NCI-H146 treated with DMSO at 0.1 percent for 48 hours (cell line): ENCODE data around the gene NIT2.
"Not testable (repeated sequence)": the region's sequence is repeated elsewhere in the genome, so short reads cannot be mapped to it uniquely, and the experiment has no call there.

Experiments used
- DNase-seq: peaks from one replicate; lab custom pipeline; 2025; ENCODE audit not compliant: unreplicated experiment; lab: John Stamatoyannopoulos, UW

The NIT2 gene

DNA sequence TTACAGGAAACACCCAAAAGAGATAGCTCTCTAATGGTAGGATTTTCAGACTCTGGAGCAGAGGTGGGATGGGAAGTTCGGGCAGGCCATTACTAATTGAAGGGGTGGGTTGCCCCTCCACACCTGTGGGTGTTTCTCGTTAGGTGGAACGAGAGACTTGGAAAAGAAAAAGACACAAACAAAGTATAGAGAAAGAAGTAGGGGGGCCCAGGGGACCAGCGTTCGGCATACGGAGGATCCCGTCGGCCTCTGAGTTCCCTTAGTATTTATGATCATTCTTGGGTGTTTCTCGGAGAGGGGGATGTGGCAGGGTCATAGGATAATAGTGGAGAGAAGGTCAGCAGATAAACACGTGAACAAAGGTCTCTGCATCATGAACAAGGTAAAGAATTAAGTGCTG is 1.7 kb downstream of the NIT2 start:
- not testable (repeated sequence) for DNase-seq

DNA sequence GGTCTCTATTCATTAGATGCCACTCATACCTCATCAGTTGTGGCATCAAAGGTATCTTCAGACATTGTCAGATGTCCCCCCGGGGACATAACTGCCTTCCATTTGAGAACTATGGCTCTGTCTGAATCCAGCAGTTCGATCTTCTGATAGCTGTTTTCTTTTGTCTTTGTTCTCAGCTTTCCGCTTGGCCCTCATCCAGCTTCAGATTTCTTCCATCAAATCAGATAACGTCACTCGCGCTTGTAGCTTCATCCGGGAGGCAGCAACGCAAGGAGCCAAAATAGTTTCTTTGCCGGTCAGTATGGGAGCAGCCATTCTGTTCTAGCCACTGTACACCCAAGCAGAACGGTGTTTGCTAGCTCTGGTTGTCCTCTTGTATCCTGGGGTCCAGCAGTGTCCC is 4.4 kb downstream of the NIT2 start:
- DNase-seq = no peak

DNA sequence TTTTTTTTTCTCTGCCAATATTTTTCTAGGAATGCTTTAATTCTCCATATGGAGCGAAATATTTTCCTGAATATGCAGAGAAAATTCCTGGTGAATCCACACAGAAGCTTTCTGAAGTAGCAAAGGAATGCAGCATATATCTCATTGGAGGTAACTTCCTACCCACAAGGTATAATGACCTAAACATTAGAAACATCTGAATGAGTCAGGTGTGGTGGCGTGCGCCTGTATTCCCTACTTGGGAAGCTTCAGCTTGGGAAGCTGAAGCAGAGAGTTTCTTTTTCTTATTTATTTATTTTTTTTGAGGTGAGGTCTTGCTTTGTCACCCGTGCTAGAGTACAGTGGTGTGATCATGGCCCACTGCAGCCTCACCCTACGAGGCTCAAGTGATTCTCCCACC is 5.2 kb downstream of the NIT2 start:
- DNase-seq = no peak

DNA sequence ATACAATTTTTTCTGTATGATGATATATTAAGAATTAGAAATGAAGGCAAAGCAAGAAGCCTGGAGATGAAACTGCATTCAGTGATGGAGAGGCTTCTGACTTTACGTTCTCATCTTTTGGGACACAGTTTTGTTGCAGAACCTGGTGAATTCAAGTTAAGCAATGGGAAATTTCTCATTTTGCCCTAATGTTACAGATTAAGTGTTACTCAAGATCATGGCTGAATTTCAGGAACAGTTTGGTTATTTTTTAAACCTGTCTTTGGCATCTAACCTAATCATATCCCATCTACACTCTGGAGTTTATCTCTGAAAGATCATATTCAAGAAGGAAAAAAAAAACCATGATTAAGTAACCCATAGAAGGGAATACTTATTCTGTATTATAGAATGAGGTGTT is 6.0 kb downstream of the NIT2 start:
- DNase-seq = no peak

DNA sequence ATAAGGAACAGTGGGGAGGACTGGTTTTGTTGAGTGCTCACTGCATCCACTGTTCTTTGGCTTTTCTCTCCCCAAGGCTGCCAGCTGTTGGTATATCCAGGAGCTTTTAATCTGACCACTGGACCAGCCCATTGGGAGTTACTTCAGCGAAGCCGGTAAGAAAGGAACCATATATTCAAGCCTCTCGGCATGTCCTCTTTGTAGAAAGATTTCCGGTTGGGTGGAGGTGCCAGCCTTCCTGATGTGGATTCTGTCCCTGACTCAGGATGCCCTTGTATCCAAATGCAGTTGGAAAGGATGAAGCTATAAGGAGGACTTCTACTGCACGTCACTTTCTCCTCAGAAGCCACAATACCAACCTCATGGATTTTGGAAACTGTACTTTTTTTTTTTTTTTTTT is 14.2 kb downstream of the NIT2 start:
- no peak for DNase-seq

DNA sequence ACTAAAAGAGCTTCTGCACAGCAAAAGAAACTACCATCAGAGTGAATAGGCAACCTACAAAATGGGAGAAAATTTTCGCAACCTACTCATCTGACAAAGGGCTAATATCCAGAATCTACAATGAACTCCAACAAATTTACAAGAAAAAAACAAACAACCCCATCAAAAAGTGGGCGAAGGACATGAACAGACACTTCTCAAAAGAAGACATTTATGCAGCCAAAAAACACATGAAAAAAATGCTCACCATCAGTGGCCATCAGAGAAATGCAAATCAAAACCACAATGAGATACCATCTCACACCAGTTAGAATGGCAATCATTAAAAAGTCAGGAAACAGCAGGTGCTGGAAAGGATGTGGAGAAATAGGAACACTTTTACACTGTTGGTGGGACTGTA is 17.2 kb downstream of the NIT2 start:
- not testable (repeated sequence) for DNase-seq

DNA sequence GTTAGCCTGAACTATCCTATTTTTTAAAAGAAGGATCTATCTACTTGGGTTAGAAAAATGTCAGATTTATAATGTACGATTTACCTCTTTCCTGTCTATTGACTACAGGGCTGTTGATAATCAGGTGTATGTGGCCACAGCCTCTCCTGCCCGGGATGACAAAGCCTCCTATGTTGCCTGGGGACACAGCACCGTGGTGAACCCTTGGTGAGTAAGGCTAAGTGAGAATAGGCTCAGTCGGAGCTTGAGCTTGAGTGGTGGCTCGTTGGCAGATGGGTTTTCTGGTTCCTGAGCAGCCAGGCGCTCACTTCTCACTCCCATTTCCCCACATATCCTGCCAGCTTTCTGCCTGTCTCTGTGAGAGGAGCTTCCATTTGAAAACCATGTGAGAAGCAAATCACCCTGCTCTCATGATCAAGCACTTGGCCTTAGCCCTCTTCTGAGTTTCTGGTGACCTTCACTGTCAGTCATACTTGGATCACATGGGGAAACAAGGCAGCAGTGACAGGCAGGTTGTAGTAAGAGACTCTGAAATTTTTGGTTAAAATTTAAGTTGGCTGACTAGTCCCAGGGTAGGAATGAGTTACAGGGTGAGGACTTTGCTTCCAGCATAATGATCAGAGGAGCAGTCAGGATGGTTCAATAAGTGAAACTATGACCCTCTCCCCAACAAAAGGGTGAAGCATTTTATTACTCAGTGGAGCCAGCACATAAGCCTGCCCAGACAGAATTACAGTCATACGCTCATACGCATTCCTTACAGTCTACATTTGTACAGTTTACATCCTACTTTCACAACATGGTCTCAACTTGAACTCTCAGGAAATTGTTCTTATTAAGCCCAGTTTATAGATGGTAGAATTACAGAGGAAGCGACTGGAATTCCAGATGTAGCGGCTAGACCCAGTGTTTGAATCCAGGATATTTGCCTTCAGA is 18.0 kb downstream of the NIT2 start:
- no peak for DNase-seq

DNA sequence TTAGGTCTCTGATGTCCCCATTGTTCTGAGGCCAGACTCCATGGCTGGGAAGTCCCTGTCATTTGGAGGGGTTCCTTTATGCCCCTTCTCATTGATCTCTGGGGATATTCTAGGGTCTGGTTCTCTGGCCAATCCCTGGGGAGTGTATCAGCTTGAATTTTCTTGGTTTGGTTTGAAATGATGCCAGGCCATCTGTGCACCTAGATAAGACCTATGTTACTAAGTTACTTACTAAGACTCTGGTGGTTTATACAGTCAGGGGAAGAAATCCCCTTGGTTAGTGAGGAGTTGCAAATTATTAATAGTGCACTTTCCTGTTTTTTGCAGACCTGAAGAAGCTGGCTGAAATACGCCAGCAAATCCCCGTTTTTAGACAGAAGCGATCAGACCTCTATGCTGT is 20.3 kb downstream of the NIT2 start:
- DNase-seq = no peak

DNA sequence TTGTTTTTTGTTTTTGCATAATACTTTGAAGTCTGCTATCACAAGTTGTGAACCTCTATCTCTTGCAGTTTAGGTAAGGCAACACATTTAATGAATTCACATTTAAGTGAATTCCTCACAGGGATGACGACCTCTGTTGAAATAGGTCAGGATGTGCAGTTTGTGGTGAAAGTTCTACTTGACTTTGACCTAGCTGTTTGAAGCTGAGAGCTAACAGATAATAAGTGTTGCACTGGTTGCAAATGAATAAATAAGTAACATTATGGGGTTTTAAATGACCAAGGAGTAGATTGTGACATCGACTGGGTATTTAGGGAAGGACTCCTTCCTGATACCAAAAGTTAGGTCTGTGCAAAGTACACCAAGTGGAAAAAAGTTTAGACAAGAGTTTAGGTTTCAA is 23.9 kb downstream of the NIT2 start:
- no peak for DNase-seq

DNA sequence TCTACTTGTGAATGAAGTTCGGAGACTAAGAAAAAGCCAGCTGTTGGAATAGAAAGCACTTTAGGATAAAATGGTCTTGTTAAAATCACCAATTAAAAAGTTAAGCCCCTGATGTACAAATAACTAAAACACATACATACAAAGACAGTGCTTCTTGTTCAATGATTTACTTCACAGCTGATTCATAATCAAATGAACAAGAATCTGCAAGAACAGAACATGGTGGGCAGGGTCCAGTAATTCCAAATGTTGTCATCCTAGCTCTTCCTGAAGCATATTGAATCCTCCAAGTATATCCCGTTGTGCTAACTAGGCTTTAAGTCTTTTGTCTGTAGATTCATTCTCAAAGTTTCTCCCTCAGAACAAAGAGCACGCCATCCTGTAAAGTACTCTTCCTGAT is 24.5 kb downstream of the NIT2 start:
- DNase-seq = no peak

DNA sequence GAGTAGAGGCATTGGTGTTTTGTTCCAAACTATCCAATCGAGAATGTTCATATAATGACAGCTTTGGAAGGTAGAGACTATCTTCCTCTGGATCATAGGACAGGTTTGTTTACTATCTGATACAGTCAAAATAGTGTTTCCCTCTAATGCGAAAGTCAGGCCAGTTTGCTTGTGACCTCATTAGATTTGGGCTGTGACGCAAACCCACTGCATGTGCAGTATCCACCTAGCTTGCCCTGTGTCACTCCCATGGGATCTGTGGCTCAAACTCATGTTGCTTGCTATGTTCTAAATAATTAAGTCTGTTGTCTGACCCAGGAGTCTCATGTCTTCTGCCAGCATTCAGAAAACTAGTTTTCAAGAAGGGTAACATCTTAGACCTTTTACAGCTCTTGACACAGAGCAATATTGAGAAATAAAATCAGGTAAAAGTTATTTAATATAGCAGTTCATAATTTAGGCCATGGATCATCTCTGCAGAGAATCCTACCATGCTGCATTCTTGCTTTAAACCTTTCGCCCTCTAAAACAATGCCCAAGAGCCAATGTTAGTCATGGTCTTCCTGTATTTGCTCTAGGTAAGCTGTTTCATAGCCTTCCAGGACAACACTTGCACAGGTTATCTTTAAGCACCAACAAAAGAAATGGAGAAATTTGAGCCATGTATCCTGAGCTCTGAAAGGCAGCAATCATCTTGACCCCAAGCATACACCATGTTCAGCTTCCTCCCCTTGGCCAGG is 26.4 kb downstream of the NIT2 start:
- DNase-seq = no peak

DNA sequence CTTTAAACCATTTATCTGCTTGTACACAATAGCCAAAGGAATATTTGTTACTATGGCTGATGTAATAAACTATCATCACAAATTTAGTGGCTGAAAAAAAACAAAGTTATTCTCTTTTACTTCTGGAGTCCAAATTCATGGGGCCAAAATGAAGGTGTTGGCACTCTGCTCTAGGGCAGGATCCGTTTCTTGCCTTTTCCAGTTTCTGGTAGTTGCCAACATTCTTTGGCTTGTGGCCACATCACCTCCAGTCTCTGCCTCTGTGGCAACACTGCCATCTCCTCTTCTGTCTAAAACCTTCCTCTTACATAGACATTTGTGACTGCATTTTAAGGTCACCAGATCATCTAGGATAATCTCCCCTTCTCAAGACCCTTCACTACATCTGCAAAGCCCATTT is 27.3 kb downstream of the NIT2 start:
- DNase-seq = no peak

DNA sequence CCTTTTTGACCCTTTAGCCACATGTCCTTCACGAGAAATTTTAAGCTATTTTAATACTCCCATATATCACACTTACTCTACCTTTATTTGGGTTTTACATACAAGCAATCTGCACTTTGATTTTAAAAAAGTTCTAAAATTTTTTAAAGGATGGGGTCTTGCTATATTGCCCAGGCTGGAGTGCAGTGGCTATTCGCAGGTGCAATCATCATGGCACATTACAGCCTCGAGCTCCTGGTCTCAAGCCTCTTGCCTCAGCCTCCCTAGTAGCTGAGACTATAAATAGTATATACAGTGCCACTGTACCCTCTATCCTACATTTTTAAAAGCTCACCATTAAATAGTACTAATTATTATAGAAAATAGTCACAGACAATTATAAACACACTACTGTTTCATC is 29.9 kb downstream of the NIT2 start:
- DNase-seq = no peak

DNA sequence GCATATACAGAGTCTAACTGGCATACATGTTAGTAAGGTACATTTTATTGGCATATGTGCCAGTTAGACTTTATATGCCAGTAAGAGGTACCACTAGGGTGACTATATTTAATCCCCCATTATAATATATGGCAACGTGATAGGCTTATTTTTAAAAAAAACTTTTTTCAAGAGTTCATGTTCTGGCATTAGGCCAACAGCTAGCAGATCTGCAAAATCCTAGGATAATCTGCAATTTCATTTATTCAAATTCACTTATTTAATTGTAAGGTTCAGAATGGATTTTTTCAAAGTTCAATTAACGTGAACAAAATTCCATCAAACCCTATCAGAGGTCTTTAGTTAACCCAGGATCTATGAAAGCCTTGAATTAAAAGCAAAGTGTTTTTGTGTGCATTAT is 31.9 kb downstream of the NIT2 start:
- no peak for DNase-seq

DNA sequence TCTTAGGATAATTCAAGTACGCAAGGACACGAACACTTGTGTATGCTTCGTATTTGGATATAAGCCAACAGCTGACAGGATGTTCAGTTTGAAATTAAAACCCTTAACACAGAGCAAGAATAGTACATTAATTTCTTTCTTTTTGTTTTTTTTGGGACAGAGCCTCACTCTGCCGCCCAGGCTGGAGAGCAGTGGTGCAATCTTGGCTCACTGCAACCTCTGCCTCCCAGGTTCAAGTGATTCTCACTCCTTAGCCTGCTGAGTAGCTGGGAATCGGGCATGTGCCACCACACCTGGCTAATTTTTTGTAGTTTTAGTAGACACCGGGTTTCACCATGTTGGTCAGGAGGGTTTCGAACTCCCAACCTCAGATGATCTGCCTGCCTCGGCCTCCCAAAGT is 33.9 kb downstream of the NIT2 start:
- DNase-seq = no peak

DNA sequence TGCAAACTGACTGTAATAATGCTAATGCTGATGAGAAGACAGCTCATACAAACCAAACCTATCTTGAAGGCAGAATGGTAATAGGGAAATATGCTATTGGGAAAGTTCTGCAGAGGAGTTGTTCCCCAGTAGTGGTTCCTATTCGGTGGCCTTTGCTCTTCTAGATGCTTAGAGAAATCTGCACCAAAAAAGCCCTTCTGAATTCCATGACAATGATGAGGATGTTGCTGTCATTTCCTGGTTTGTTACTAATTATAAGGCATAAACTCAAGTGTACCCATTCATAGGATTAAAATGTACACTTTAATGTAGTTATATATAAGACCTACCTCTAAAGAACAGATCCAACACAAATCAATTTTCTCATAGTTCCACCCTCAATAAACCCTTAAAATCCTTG is 36.2 kb downstream of the NIT2 start:
- no peak for DNase-seq

DNA sequence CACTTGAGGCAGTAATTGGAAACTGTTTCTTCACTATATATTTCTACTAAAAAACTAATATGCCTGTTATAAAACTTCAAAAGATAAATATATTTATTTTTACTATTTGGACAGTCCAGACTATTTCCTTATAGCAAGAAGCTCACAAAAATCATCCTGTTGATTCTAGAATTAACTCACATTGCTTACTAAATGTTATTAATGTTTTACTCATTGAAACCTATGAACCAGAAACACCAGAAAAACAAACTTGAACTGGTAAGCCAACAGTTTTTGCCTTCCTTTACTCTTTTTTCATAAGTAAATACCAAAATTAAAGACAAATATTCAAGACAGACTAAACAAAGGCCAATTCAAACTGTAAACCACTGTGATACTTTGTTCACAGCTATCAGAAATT is 40.0 kb downstream of the NIT2 start:
- DNase-seq = no peak

DNA sequence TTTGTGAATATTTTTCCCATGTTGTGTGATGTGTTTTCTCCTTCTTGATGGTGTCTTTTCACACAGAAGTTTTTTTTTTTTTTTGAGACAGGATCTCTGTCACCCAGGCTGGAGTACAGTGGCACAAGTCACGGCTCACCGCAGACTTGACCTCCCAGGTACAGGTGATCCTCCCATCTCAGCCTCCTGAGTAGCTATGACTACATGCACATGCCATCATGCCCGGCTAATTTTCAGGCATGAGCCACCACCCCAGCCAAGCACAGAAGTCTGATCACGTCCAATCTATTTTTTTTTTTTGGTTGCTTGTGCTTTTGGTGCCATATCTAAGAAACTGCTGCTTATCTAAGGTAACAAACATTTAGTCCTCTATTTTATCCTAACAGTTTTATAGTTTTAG is 41.7 kb downstream of the NIT2 start:
- no peak for DNase-seq

DNA sequence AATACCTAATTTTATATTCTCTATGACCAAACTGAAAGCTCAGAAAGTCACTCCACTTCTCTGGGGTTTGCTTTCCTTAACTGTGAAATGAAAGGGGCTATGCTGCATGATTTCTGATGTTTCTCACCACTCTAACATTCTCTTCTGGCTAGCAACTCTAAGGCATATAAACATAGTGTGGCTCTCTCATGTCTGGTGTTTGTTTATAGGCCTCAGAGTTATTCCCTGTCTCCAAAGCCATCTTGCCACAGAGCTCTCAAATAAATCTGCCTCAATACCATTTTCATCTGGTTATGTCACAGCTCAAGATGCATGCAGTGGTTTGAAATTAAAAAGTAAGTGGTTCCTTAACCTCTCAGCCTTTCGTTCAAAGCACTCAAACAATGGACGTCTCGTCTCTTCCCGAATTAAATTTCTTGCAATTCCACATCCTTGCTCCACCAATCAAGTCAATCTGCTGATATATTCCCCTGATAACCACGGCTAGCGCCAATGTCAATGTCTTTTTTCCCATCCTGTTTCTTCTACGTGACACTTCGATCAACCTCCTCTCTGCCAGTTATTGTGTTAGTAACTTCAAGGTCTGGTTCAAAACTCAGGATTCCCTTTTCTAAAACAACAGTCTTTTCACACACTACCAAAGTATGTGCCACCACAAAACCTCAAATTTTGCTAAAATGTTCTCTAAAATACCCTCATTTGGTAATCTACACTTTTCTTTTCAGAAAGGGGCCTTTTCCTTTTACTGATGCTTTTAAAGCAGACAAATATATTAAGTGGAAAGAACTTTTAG is 50.4 kb downstream of the NIT2 start:
- no peak for DNase-seq

DNA sequence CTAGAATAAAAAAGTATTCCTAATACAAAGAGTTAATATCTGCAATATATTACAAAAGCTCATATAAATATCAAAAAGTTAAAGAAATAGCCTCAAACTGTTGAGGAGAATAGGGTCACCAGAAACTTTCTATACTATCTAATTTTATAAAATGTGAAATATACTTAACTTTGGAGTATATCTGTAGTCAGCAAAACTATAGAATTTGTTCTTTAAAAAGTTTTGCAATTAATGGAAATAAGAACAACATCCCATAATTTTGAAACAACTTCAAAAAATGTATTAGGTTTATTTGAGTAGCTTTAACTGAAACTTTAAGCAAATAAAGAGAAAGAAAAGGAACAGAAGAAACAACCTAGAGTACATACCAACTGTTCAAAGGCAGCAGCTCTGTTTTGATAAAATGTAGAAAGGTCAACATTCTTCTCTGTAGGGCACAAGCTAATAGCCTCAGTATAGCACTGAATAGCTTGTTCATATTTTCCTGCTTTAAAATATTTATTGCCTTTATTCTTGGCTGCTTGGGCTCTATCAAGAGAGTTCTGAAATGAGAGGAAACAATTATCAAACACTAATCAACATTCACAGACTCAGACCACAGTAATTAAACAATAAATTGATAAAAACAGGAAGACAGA is 52.0 kb downstream of the NIT2 start:
- no peak for DNase-seq

DNA sequence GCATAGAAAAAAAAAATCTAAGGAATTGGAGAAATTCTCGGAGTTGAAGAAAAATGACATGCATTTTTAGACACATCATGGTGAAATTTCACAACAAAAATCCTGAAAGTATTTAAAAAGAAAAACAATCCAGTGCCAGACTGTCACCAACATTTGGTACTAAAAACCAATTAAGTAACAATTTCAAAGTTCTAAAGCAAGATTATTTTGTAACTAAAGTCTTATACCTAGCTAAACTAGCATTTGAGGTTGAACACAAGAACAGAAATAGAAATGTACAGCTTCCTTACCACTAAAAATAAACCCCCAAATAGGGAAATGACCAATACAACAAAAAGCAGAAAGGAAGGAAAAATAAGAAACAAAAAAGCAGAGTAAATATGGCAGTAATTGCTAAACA is 54.5 kb downstream of the NIT2 start:
- no peak for DNase-seq
